HG02852 (cell line): Measurements from ENCODE around the gene PRSS8.
"Not testable (repeated sequence)": the region's sequence is repeated elsewhere in the genome, so short reads cannot be mapped to it uniquely, and the experiment has no call there.

Source experiments
- ATAC-seq: cut with Tn5 transposase; IDR thresholded peaks from one replicate; pipeline ENCODE4 v1.9.1; 2021; ENCODE audit warnings: mild to moderate bottlenecking, moderate library complexity; ENCODE audit not compliant: unreplicated experiment

The PRSS8 gene

DNA sequence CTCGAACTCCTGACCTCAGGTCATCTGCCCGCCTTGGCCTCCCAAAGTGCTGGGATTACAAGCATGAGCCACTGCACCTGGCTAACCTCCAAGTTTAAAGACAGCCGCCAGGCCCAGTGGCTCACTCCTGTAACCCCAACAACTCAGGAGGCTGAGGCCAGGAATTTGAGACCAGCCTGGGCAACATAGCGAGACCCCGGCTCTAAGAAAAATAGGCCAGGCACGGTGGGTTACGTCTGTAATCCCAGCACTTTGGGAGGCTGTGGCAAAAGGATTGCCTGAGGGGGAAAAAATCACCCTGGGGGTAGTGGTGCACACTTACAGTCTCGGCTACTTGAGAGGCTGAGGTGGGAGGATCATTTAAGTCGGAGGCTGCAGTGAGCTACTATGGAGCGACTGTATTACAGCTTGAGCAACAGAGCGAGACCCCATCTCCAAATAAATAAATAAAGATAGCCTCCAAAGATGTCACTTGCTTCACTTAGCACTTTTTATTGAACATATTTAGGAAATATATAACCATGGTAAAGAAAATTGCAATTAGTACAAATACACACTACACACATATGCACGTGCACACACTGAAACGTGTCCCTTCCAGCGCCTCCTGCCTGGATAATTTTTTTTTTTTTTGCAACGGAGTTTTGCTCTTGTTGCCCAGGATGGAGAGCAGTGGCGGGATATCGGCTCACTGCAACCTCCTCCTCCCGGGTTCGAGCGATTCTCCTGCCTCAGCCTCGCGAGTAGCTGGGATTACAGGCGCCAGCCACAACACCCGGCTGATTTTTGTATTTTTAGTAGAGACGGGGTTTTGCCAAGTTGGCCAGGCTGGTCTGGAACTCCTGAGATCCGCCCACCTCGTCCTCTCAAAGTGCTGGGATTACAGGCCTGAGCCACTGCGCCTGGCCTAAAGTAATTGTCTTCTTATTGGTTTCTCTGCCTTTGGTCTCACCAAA is 28.7 kb downstream of the PRSS8 start:
- ATAC-seq: no peak

DNA sequence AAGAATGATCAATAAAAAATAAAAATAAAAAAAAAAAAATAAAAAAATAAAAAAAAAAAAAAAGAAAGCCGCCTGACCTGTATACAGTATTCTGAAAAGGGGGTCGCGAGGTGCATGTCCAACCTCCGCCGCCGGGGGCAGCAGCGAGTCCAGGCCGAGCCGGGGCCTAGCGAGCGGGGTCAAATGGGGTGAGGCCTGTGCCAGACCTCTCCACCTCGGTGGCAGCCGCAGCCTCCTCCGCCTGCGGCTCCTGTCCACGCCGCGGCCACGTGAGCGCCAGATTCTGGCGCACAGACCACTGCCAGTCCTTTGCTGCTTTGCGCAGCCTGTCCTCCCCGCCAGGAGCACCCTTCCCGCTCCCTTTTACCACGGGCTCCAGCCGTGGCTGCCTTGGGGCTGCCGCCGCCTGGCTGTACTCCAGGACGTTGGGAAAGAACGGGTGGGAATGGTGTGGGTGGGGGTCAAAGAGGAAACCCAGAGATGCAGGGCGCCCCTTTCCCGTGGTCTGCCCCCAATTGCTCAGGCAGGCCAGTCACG is 29.8 kb downstream of the PRSS8 start:
- ATAC-seq: no peak

DNA sequence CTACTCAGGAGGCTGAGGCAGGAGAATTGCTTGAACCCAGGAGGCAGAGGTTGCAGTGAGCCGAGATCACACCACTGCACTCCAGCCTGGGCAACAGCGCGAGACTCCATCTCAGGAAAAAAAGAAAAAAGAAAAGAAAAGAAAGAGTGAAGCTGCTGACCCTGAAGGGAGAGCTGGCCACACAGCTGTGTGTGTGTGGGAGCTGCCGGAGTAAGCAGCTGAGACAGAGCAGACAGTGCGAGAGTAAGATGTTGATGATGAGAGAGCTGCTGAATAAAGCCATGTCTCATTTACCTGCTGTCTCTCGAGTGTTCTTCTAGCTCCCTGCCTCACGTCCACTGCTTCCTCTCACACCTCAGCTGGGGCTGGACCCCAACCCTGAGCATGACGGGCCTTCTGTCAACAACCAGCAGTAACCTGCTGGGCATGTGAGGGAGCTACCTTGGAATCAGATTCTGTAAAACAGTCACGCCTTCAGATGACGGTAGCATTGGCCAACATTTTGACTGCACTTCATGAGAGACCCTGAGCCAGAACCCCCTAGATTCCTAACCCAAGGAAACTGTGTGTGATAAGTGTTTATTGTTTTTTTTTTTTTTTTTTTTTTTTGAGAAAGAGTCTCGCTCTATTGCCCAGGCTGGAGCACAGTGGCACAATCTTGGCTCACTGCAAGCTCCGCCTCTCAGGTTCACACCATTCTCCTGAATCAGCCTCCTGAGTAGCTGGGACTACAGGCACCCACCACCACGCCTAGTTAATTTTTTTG is 34.5 kb downstream of the PRSS8 start:
- ATAC-seq: not testable (repeated sequence)

DNA sequence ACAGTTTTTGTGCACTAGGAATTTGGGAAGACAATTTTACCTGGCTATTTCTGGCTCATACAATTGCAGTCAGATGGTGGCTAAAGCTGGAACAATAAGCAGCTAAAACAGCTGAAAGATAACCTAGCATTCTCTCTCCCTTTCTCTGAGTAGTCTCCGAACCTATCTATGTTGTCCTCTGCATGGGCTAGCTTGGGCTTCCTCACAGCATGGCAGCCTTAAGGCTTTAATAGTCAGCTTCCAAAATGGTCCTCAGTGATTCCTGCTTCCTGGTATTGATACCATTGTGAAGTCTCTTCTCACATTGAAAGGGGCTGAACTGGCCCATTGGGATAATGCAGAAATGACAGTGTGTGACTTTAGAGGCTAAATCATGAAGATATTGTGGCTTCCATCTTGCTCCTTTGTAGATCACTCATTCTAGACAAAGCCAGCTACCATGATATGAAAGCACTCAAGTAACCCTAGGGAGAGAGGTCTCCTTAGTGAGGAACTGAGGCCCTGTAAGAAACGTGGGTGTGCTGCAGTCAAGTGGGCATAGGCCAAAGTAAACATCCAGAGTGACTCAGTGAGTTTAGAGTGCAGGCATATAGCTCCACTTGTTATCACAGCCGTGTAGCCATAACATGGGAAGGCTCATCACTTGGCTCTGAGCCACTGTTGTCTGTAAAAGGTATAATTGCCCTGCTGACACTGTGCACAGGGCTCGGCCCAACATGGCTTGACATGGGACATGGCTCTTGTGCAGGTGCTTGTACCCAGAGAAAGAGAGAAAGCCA is 35.5 kb downstream of the PRSS8 start:
- ATAC-seq: no peak

DNA sequence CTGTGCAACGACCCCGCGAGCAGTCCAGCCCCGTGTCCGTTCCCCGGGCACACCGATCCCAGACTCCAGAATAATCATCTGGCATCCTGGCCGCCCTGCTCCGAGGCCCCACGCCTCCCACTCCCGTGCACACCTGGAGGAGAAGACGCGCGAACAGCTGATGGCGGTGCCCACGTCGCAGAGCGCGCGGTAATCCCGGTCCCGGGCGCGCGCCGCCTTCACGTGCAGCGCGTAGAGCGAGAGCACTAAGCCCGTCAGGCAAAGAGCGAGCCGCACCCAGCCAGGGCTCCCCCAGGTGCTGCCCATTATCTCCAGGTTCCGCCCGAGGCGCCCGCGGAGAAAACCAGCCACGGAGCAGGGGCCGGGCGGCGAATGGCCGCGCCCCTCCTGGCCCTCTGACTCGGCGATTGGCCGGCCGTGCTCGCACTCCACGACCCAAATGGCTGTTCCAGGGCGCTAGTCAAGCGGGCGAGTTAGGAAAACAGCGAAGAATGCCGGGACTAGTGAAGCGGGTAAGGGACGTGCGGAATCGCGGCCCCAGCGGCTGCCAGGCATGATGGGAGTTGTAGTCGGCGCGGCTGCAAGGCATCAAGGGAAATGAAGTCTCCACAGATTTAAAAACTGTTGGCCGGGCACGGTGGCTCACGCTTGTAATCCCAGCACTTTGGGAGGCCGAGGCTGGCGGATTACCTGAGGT is 41.0 kb downstream of the PRSS8 start, which contains the start of gene VKORC1:
Gene VKORC1, minus strand, starts transcription at position 374 of the 697 bp plus-strand sequence. Its CDS starts 68 bp downstream, at position 306.
- peak; percentile 83 for ATAC-seq

DNA sequence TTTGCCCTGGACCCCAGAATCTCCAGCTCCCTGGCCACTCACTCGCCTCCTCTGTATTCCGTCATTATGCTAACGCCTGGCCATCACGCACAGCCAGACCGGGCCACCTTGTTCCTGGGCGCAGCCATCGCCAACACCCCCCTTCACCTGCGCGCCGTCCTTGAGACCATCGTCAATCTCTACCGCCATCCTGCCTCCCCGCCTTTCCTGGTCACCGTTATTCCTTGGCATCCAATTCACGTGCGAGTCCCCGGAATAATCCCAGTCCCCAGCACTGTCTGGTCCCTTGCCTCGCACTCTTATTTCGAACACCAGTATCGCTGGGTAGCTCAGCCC is 41.5 kb downstream of the PRSS8 start:
- ATAC-seq: no peak

DNA sequence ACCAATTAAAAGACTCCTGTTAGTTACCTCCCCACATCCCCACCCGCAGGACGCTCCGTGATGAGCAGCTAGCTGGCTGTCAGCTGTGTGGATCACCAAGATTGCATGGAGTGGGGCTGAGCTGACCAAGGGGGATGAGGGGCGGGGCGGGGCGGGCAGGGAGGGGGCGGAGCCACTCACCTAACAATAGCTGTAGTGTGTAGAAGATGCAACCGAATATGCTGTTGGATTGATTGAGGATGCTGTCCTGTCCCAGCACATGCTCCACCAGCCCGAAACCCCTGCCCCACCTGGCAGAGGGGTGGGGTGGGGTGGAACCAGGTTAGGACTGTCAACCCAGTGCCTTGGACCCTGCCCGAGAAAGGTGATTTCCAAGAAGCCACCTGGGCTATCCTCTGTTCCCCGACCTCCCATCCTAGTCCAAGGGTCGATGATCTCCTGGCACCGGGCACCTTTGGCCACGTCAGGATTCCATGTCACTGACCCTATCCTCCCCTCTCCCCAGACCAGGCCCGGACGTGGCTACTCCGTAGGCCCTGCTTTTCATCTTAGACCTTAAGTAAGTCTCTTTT is 42.3 kb downstream of the PRSS8 start:
- no peak for ATAC-seq

DNA sequence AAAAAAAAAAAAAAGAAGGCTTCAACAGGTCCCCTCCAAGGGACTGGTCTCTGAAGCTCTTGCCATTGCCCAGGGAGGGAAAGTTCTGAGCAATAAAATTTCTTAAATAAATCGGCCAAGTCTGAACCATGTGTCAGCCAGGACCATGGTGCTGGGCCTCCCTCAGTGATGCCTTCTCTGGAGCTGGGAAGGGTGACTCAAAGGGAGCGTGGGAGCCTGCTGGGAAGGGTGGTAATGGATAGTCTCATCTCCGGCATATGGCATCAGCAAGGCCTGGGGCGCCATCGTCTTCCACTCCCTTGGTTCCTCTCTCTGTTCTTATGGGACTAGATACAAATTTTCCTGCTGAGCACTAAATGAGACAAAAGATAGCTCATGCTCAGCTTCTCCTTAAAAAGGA is 43.2 kb downstream of the PRSS8 start:
- no peak for ATAC-seq

DNA sequence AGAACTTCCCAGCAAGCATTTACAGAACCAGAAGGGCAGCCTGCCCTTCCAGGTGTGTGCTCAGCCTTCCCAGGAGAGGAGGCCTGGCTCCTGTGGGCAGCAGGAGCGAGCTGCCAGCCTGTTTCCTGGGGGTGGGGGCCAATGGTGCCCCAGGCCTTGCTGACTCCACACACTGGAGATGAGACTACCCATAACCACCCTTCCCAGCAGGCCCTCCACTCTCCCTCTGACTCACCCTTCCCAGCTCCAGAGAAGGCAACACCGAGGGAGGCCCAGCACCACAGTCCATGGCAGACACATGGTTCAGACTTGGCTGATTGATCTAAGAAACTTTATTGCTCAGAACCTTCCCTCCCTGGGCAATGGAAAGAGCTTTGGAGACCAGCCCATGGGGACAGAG is 45.0 kb downstream of the PRSS8 start:
- ATAC-seq: no peak

DNA sequence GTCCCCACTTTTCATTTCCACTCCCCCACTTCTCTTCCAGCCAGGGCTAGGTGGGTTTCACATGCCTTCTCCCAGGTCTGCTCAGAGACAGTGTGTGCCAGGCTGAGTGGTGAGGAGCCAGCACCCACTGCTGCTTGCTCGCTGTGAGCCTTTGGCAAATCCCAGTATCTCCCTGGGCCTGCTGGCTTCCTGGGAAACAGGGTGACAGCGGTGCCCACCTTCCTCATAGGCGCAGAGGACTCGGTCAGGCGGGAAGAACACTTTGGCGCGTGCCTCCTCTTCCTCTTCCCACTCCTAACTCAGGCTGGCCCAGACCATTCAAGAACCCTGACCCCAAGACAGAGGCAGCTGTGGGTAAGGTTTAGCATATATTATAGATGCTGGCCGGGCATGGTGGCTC is 46.3 kb downstream of the PRSS8 start:
- no peak for ATAC-seq

DNA sequence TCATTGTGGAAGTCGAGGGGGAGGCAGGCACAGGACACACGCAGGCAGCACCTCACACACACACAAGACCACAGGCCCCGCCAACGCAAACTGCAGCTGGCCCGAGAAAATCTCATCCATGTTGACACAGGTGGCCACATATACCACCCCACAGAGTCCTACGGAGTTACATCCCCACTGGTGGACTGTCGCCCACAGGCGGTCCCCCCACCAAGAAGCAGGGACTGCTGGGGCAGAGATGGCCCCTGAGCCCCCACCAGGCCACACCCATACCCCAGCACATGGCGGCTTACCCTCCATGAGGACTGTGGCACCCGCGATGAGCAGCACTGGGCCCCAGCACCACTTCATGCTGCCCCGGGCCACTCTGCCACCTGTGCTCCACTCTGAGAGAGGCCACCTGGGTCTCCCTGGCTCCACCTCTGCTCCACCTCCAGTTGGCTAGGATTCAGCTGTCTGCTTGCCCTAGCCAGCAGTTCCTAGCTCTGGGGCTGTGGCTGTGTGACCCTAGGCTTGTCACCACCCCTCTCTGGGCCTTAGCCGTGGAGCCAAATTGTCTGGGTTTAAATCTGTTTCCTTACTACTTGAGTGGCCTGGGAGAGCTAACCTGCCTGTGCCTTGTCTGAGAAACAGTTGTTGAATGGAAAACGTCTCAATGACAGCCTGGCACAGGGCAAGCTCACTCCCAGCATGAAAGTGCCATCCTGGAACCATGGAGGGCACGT is 46.9 kb downstream of the PRSS8 start, which contains the start of gene PRSS53:
Gene PRSS53, minus strand, starts transcription at position 485 of the 725 bp plus-strand sequence. Its CDS starts 134 bp downstream, at position 351.
- ATAC-seq: no peak

DNA sequence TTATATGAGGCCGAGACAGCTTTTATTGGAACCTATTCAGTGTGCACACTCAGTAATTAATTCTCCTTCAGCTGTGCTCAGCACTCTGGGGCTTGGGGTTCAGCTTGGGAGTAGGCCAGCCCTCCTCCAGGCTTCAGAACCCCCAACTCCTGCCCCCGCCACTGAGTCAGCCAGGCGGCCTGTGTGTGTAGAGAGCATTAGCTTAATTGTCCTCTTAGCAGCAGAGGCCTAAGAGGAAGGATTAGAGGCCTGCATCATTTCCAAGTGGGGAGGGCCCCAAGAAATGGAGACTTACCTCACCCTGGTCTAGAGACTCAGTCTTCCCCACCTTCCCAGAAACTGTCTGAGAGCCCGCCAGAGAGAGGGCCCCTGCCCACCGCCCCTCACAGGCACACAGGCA is 47.6 kb downstream of the PRSS8 start:
- no peak for ATAC-seq

DNA sequence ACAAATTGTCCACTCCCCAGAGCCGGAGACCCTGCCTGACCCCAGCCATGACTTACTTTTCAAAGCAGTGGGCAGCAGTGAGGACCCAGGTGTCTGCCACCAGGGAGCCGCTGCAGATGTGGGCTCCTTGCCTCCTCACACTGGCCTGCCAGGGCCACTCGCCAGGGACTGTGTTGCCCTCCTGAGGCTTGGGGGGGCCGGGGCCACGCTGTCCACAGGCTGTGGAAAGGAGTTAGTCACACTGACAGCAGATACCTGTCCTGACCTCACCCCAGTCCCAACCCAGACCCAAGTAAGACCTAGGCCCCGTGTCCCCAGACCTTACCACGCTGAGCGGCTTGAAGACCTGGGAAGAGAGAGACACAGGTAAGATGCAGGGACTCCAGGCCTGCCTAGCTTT is 48.0 kb downstream of the PRSS8 start:
- no peak for ATAC-seq

DNA sequence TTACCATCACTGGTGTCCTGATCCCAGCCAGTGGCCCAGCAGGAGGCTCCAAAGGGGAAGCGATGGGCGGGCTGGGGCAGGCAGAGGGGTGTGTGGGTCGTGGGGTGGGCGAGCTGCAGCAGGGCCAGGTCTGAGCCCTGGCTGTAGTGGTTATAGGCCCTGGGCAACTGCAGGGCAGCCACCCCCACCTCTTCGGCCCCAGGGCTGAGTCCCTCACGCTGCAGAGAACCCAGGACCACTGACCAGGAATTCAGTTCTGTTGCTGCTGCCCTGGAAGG is 49.0 kb downstream of the PRSS8 start:
- no peak for ATAC-seq

DNA sequence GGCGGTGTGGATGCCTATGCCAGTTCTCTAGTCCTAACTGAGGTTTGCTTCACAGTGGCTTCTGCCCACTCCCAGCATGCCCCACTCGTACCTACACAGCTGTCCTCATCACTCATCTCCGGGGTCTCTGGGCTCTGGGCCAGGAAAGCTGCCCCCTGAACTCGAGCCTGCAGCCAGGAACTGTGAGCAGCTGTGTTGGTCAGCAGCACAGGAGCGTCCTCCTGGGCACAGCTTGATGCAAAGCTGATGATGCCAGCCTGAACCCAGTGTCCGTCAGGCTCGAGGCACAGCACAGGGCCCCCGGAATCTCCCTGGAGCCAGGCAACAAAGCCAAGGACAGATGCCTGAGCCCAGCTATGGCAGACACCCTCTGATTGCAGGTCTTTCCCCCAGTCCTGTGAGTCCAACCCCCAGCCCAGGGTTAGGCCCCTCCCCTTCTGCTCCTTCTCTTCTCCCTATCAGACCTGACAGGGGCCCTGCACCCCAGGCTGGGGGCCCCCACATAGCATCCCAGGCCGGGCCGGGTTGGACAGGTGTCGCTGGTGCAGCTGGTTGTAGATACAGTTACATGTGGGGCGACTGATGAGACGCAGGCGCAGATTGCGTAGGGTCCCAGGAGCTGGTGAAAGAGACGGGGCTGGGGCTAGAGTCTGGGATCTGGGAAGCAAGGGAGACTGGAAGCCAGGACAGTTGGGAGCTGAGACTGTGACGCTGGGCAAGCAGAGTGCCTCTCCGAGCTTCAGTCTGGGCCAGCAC is 49.5 kb downstream of the PRSS8 start:
- no peak for ATAC-seq

DNA sequence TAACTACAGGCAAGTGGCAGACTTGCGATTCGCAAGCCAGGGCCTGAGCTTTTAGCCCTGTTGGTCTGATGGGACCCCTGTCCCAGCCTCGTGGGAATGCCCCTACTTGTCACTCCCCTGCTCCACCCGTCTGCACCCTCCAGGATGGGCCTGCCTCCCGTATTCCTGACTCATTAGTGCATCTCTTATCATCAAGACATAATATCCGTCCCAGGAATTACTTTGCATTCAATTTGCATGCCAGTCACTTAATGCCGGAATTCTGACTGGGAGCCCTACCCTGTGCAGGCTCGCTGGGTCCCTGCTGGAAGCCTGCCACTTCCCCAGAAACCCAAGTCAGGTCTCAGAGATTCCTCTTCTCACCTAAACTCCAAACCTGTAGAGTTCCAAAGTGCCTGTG is 50.1 kb downstream of the PRSS8 start:
- no peak for ATAC-seq

DNA sequence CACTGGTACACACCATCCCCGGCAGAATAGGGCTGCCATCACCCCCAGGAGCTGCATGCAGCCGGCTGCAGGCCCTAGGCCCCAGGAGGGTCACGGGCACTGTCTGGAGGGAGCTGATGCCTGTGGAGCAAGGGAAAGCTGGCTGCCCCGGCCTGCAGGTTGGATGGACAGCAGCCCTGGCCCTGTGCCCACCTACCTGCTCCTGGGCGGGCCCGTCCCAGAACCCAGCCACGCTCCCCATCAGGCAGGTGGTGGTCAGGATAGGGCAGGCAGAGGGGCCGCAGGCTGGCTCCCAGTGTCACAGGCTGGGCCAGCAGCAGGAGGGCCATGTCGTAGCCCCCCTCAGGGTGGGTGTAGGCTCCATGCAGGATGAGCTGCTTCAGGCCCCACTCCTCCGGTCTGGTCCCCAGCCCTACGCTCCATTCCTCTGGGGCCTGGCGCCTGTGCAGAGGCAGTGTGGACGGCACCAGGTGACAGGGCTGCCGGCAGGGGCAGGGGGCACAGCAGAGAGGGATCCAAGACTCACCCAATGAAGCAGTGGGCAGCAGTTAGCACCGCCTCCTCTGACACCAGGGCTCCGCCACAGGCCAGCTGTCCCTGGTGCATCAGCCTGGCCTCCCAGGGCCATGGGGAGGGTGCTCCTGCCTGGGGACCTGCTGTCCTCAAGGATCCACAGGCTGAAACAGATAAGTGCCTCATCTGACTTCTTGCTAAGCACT is 50.8 kb downstream of the PRSS8 start:
- no peak for ATAC-seq

DNA sequence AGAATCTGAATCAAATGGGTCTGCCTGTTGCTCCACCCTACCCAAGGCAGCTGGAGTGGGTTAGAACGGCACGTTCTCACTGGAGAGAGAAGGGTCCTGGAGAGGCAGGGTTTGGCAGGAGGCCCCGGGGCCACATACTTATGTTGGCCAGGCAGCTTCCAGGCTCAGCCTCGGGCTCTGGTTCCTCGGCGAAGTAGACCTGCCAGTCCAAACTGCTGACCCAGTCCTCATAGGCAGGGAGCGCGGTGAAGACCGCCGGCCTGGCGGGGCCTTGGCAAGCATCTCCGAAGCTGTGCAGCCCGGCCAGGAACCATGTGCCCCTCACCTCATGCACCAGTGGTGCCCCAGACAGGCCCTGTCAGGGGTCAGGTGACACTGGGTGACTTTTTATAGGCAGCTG is 51.5 kb downstream of the PRSS8 start:
- ATAC-seq: no peak
